ENCODE data around the gene SLC15A2.
A peak's percentile ranks its signal among the peaks of the same experiment; 100 is the strongest.
"Not testable (repeated sequence)": the region's sequence is repeated elsewhere in the genome, so short reads cannot be mapped to it uniquely, and the experiment has no call there.

Gene SLC15A2, protein sequence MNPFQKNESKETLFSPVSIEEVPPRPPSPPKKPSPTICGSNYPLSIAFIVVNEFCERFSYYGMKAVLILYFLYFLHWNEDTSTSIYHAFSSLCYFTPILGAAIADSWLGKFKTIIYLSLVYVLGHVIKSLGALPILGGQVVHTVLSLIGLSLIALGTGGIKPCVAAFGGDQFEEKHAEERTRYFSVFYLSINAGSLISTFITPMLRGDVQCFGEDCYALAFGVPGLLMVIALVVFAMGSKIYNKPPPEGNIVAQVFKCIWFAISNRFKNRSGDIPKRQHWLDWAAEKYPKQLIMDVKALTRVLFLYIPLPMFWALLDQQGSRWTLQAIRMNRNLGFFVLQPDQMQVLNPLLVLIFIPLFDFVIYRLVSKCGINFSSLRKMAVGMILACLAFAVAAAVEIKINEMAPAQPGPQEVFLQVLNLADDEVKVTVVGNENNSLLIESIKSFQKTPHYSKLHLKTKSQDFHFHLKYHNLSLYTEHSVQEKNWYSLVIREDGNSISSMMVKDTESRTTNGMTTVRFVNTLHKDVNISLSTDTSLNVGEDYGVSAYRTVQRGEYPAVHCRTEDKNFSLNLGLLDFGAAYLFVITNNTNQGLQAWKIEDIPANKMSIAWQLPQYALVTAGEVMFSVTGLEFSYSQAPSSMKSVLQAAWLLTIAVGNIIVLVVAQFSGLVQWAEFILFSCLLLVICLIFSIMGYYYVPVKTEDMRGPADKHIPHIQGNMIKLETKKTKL
- 0.71 to 2.0 (median 1.2) reads per million in 4 donors for total RNA-seq

DNA sequence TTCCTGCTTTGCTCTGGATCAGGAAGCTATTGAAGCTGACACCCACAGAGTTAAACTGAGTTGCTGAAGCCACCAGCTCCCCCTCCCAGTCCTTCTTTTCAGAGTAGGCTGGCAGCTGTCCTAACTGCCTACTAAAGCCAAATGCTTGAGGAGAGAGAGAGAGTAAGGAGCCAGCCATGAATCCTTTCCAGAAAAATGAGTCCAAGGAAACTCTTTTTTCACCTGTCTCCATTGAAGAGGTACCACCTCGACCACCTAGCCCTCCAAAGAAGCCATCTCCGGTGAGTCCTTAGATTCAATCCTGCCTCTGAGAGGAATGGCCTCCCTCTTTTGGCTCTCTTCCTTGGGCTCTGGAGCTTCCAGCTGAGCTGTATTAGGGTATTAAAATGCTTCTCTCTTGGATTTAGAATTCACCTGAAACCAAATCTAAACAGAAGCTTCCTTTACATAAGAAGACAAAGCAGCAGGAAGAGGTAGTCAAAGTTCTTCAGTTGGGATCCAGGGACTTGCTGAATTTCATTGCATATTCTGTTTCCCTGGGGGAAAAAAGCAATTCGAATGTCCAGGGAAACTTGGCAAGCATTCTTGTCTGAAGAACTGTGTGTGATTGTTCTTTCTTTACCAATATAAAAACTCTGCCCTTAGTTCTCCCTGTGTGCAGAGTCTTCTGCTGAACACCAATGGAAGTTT lies at the start of gene SLC15A2:
Gene SLC15A2, plus strand, starts transcription at position 101 of the 690 bp plus-strand sequence. Its CDS starts 76 bp downstream, at position 177.
- no peak for DNase-seq

GRCh38 chr3:121844892-121845291 lies 49.3 kb upstream of the SLC15A2 start:
- DNase-seq: no peak

DNA sequence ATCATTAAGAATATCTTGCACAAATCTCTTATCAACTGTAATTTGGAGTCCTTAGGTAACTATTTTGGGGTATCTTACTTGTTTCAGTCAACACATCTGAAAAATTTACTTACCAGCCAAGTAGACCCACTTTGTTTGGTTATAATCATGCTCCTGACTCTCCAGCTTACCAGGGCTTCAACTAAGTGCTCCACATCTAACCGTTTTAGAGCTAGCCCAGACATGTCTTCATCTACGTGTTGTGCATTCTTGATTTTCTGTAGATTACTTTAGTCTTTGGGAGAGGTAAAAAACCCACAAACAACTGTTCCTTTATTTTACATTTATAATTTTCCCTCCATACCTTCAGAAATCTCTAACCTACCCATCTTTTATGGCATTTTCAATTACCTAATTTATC lies 41.9 kb upstream of the SLC15A2 start:
- DNase-seq: no peak

DNA sequence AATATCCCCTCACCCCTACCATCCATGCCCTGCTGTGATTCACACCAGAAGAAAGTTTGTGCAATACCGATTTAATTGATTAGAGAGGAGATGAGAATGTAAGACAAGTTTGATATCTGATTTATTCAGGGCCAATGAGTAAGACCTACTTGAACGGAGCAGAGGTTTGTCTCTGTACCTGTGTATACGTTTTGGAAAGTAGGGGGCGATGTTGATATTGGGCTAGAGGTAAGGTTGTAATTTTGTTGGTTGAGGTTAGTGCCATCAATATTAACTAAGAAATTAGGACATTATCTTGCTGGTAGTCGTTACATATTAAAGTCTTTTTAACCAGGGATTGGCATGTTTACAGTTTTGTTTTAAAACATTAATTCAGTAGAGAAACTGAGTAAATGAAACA lies 38.6 kb upstream of the SLC15A2 start:
- peak in 1 of 5 donors; percentile 29 for DNase-seq

- DNase-seq: not testable (repeated sequence)
Measured at GRCh38 chr3:121857778-121858177, 36.4 kb upstream of the SLC15A2 start.

DNA sequence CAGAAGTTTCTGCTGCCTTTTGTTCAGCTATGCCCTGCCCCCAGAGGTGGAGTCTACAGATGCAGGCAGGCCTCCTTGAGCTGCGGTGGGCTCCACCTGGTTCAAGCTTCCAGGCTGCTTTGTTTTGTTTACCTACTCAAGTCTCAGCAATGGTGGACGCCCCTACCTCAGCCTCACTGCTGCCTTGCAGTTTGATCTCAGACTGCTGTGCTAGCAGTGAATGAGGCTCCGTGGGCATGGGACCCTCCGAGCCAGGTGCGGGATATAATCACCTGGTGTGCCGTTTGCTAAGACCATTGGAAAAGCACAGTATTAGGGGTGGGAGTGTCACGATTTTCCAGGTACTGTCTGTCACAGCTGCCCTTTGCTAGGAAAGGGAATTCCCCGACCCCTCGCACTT lies 31.0 kb upstream of the SLC15A2 start:
- DNase-seq: not testable (repeated sequence)

GRCh38 chr3:121863801-121864200 lies 30.4 kb upstream of the SLC15A2 start:
- no peak for DNase-seq

DNA sequence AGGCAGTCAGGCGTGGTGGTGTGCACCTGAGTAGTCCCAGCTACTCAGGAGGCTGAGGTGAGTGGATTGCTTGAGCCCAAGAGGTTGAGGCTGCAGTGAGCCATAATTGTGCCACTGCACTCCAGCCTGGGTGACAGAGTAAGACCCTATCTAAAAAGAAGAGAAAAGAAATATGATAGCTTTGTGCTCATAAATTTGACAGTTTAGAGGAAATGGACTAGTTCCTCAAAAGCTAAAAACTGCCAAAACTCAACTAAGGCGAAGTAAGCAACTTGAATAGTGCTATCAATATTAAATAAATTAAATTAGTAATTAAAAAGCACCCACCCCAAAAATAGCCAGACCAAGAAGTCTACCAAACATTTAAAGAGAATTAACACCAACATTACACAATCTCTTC lies 24.5 kb upstream of the SLC15A2 start:
- DNase-seq: no peak

- no peak for DNase-seq
Measured at GRCh38 chr3:121870717-121871116, 23.5 kb upstream of the SLC15A2 start.

DNA sequence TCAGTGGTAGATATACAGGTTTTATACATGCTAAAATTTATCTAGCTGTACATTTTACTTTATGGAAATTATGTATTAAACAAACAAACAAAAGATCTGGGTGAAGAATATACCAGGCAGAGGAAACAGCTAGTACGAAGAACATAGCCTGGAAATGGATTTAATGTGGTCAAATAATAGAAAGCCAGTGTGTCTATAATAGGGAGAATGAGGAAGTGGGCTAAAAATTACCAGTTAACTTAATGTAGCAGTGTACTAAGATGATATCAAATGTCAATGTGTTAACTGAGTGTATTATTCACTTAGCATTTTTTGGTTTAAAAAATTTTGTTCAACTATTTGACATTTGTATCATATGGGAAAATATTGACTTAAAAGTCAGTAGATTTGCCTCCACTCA lies 22.8 kb upstream of the SLC15A2 start:
- DNase-seq: no peak

GRCh38 chr3:121878411-121878810 lies 15.8 kb upstream of the SLC15A2 start:
- no peak for DNase-seq

- DNase-seq: peak in 1 of 5 donors; percentile 56
Measured at GRCh38 chr3:121883507-121883906, 10.7 kb upstream of the SLC15A2 start.

DNA sequence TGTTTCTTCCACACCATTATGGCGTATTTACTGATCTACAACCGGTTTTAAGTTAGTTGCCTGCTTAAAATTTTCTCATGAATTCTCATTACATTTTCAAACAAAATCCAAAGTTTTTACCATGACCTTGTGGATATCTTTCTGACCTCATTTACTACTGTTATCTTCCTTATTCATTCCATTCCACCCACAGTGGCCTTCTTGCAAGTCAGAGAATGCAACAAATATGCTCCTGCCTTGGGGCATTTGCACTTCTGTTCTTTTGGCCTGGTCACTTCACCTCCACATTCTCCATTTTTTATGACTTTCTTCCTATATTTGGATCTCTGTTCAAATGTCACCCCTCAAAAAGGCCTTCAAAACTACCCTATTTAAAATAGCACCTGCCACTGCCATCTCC lies 8.8 kb upstream of the SLC15A2 start:
- no peak for DNase-seq

- no peak for DNase-seq
Measured at GRCh38 chr3:121895121-121895520, 920 bp downstream of the SLC15A2 start.

DNA sequence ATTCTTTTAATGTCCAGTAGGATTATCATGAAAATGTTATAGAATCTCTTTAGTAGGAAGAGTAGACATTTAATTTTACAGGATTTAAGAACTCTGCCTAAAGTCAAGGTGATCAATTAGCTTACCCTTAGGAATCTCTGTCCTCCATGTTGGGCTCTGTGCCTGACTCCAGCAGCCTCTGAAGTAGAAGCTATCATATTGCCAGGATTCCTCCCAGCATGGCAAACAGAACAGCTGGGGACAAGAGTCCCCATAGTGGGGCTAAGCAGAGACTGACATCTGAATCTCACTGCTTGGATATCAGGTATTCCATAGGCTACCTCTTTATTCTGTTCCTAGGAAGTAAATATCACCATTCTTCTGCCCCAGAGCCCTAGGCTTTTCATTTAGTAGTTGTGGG lies 1.5 kb downstream of the SLC15A2 start:
- DNase-seq: no peak

GRCh38 chr3:121896823-121897222 lies 2.6 kb downstream of the SLC15A2 start:
- no peak for DNase-seq

DNA sequence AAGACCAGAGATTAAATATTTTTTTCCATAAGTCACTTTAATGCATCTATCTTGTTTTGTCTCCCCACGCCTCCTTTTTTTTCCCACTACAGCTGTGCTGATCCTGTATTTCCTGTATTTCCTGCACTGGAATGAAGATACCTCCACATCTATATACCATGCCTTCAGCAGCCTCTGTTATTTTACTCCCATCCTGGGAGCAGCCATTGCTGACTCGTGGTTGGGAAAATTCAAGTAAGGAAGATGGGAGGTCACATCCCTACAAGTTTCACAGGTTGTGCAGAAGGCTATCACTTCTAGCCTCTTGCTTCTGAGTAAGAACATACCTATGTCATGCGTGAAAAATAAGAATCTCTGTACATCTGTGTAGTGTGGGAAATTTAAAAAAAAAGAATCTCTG lies 3.1 kb downstream of the SLC15A2 start:
- DNase-seq: no peak

DNA sequence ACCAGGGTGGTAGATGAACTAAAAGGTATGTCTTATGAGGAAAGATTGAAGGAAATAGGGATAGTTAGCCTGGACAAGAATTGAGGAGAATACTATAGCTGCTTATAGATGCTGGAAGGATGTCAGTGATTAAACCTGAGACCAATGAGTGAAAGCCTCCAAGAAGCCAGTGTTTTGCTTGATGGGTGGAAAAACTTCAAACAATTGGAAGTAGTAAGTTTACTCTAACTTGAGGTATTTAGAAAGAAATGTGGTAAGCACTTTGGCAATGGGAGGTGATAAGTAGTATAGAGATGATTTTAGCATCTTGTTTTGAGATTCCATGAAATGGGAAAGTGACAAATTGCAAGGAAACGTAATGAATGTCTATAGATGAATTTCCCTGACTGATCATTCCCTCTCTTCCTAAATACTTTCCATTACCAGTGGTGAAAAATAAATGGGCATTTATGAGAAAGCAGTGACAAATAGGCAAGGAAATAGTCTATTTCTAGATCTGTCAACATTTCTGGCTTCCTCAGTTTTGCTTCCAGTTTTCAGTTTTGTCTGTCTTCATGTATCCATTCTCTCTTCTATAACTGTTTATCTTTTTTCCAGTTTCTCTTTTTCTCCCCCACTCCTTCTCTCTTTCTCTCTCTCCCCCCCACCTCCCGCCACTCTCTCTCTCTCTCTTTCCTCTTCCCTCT lies 19.2 kb downstream of the SLC15A2 start:
- no peak for DNase-seq

- DNase-seq: no peak
Measured at GRCh38 chr3:121914081-121914998, 20.1 kb downstream of the SLC15A2 start.

DNA sequence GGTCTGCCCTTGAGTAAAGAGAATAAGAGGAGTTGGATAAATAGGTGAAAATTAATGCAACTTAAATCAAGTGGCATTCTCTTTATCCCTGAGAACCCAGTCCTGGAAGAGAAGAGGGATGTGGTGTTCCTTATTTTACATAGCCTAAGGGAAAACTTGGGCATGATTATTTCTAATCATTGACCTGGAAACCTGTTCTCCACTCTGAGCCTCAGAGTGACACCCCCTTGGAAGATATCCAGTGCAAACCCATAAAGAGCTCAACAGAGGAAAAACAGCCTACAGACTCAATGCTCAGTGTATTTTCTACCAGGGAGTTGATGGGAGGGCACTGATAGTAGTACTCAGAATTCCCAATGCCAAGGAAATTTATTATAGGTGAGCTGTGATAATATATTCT lies 22.0 kb downstream of the SLC15A2 start:
- no peak for DNase-seq

DNA sequence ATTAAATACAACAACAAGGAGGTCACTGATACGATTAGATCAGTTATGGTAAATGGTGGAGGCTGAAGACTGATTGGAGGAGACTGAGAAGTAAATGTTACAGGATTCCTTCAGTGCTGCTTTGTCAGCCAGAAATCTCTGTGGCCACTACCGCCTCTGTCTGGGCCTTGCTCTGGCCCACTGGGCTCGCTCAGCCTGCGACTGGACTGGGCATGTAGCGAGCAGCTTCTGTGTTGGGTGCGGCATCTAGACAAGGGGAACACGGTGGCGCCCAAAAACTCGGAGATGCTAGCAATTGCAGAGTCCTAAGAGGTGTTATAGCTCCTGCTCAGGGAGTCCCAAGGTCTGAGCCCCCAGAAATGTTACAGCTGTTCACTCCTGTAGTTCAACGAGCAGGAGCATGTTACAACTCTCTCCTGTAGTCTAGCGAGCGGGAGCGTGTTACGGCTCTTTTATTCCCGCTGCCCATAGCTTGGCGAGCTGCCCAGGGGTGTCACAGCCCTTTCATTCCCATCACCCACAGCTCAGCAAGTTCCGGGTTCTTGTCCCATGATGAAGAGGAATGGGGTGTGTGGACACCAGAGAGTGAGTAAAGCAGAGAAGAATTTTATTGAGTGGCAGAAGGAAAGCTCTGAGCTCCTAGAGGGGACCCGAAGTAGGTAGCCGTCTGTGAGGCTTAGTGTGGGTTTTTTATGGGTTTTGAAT lies 24.7 kb downstream of the SLC15A2 start:
- no peak for DNase-seq

Data from T-helper 1 cell (primary cell).